Transverse colon (tissue), 3 donors: ENCODE data around the gene PKLR.

Experiments used
- CTCF ChIP-seq, 5 experiments: fragments of 200-600 bp in 3 of 5; fragments of 450-650 bp in 2 of 5; sonication (generic) in 3 of 5; IDR thresholded peaks; 1 replicate in 2 of 5; 2 replicates in 3 of 5; pipeline ENCODE4 v1.5.1; 2016 to 2017; ENCODE audit warnings: antibody characterized with exemption in 5 of 5, inconsistent platforms in 3 of 5, mild to moderate bottlenecking in 2 of 5, moderate library complexity in 1 of 5
- POLR2A ChIP-seq: fragments of 450-650 bp; IDR thresholded peaks from one replicate; pipeline ENCODE4 v1.6.1; 2016; ENCODE audit warnings: antibody characterized with exemption, mild to moderate bottlenecking, moderate library complexity

GRCh38 chr1:155322953-155323728 lies 21.9 kb upstream of the PKLR start:
- TF ChIP-seq POLR2A (no peak), CTCF (IDR thresholded peaks at IDR 0.05) (peak; percentile 96 to 99 (median 99))
